H9 (cell line): ENCODE data around the gene EDN1. TPM values are rescaled to one million over a fixed set of nuclear protein-coding genes. Genes with fewer than 3 reads are reported as not detected.

ENCODE experiments used
- DNase-seq: peaks from one replicate; pipeline ENCODE4 v3.0.0-alpha.2; 2017
- H2AFZ ChIP-seq: one replicate; pipeline ENCODE4 v1.6.1; 2013; ENCODE audit warnings: mild to moderate bottlenecking, low read length, control low read depth, moderate library complexity
- H2AK5ac ChIP-seq: 2 replicates; pipeline ENCODE4 v1.6.1; 2013; ENCODE audit warnings: low read length, control low read depth, mixed read lengths; ENCODE audit not compliant: insufficient read length
- H2BK120ac ChIP-seq: one replicate; pipeline ENCODE4 v1.6.1; 2013; ENCODE audit warnings: low read depth, mild to moderate bottlenecking, low read length, control low read depth, inconsistent platforms; ENCODE audit not compliant: poor library complexity, severe bottlenecking
- H2BK12ac ChIP-seq: 2 replicates; pipeline ENCODE4 v1.6.1; 2013; ENCODE audit warnings: low read length, control low read depth, mixed read lengths, low read depth; ENCODE audit not compliant: insufficient read length
- H2BK15ac ChIP-seq: 2 replicates; pipeline ENCODE4 v1.6.1; 2013; ENCODE audit warnings: low read depth, low read length, control low read depth
- H2BK20ac ChIP-seq: one replicate; pipeline ENCODE4 v1.6.1; 2013; ENCODE audit warnings: low read depth, mild to moderate bottlenecking, low read length, control low read depth, inconsistent platforms; ENCODE audit not compliant: poor library complexity, severe bottlenecking
- H2BK5ac ChIP-seq: 2 replicates; pipeline ENCODE4 v1.6.1; 2013; ENCODE audit warnings: low read length, control low read depth, mixed read lengths; ENCODE audit not compliant: insufficient read length
- H3K14ac ChIP-seq: 2 replicates; pipeline ENCODE4 v1.6.1; 2013; ENCODE audit warnings: low read length, control low read depth; ENCODE audit not compliant: insufficient read depth
- H3K18ac ChIP-seq: 2 replicates; pipeline ENCODE4 v1.6.1; 2013; ENCODE audit warnings: low read depth, mild to moderate bottlenecking, mixed read lengths, low read length, control low read depth; ENCODE audit not compliant: insufficient read length
- H3K23ac ChIP-seq: 2 replicates; pipeline ENCODE4 v1.6.1; 2013; ENCODE audit warnings: low read length, control low read depth, mixed read lengths, low read depth; ENCODE audit not compliant: insufficient read length
- H3K23me2 ChIP-seq: 2 replicates; pipeline ENCODE4 v1.6.1; 2013; ENCODE audit warnings: low read depth, mild to moderate bottlenecking, mixed read lengths, low read length, control low read depth; ENCODE audit not compliant: insufficient read length, poor library complexity, severe bottlenecking
- H3K27ac ChIP-seq: 2 replicates; pipeline ENCODE4 v1.5.1; 2013; ENCODE audit warnings: low read length, control low read depth, mixed read lengths, low read depth; ENCODE audit not compliant: insufficient read length
- H3K27me3 ChIP-seq: 2 replicates; pipeline ENCODE4 v1.6.1; 2013; ENCODE audit warnings: low read length, control low read depth, inconsistent platforms; ENCODE audit not compliant: insufficient read depth
- H3K4ac ChIP-seq: 2 replicates; pipeline ENCODE4 v1.6.1; 2013; ENCODE audit warnings: low read depth, mild to moderate bottlenecking, control low read depth, inconsistent platforms, low read length, moderate library complexity
- H3K4me1 ChIP-seq: 2 replicates; pipeline ENCODE4 v1.6.1; 2013; ENCODE audit warnings: low read length, control low read depth, inconsistent platforms; ENCODE audit not compliant: insufficient read depth
- H3K4me2 ChIP-seq: 2 replicates; pipeline ENCODE4 v1.6.1; 2013; ENCODE audit warnings: low read length, control low read depth, mixed read lengths; ENCODE audit not compliant: insufficient read length, insufficient read depth
- H3K56ac ChIP-seq: 2 replicates; pipeline ENCODE4 v1.6.1; 2013; ENCODE audit warnings: low read depth, mild to moderate bottlenecking, mixed read lengths, low read length, control low read depth; ENCODE audit not compliant: insufficient read length
- H3K79me1 ChIP-seq: 2 replicates; pipeline ENCODE4 v1.6.1; 2013; ENCODE audit warnings: low read depth, mild to moderate bottlenecking, moderate library complexity, low read length, control low read depth, inconsistent platforms; ENCODE audit not compliant: insufficient read depth, poor library complexity, severe bottlenecking
- H3K79me2 ChIP-seq: 2 replicates; pipeline ENCODE4 v1.6.1; 2013; ENCODE audit warnings: low read length, control low read depth, inconsistent platforms; ENCODE audit not compliant: insufficient read depth
- H3K9ac ChIP-seq: 2 replicates; pipeline ENCODE4 v1.6.1; 2013; ENCODE audit warnings: low read length, control low read depth, mixed read lengths; ENCODE audit not compliant: insufficient read length; ENCODE audit errors: extremely low read depth
- H3K9me3 ChIP-seq: one replicate; pipeline ENCODE4 v1.6.1; 2013; ENCODE audit warnings: low read depth, low read length, inconsistent platforms; ENCODE audit not compliant: control insufficient read depth
- H3T11ph ChIP-seq: one replicate; pipeline ENCODE4 v1.6.1; 2013; ENCODE audit warnings: mild to moderate bottlenecking, low read length, control low read depth, inconsistent platforms
- H4K20me1 ChIP-seq: one replicate; pipeline ENCODE4 v1.6.1; 2013; ENCODE audit not compliant: control insufficient read depth, insufficient read length, insufficient read depth
- H4K5ac ChIP-seq: 2 replicates; pipeline ENCODE4 v1.6.1; 2013; ENCODE audit warnings: low read depth, mild to moderate bottlenecking, mixed read lengths, low read length, control low read depth; ENCODE audit not compliant: insufficient read length
- H4K8ac ChIP-seq: replicated peaks from 2 replicates; pipeline ENCODE4 v1.6.1; 2013; ENCODE audit warnings: low read length, control low read depth, mixed read lengths, low read depth; ENCODE audit not compliant: insufficient read length
- H4K91ac ChIP-seq: 2 replicates; pipeline ENCODE4 v1.6.1; 2013; ENCODE audit warnings: low read depth, mild to moderate bottlenecking, moderate library complexity, mixed read lengths, low read length, control low read depth; ENCODE audit not compliant: insufficient read length
- H3K27ac Mint-ChIP-seq, 3 experiments: 2 replicates in 2 of 3; 3 replicates in 1 of 3; pipeline ENCODE4 v1.8.0; 2020 to 2021; ENCODE audit warnings: mixed read lengths in 3 of 3, mild to moderate bottlenecking in 1 of 3, moderate library complexity in 1 of 3
- H3K27me3 Mint-ChIP-seq: 2 replicates; pipeline ENCODE4 v1.8.0; 2021; ENCODE audit warnings: low read depth, mild to moderate bottlenecking, moderate library complexity, mixed read lengths
- H3K36me3 Mint-ChIP-seq, 3 experiments: 2 replicates in 2 of 3; 3 replicates in 1 of 3; pipeline ENCODE4 v1.8.0; 2020 to 2021; ENCODE audit warnings: low read depth in 3 of 3, mixed read lengths in 3 of 3; ENCODE audit not compliant: insufficient read depth in 1 of 3
- H3K4me1 Mint-ChIP-seq, 2 experiments: 2 replicates each; pipeline ENCODE4 v1.8.0; 2020; ENCODE audit warnings: mixed read lengths in 2 of 2
- H3K4me3 Mint-ChIP-seq, 2 experiments: 2 replicates in 1 of 2; 3 replicates in 1 of 2; pipeline ENCODE4 v1.8.0; 2020 to 2021; ENCODE audit warnings: mild to moderate bottlenecking in 2 of 2, mixed read lengths in 2 of 2, moderate library complexity in 1 of 2
- H3K9me3 Mint-ChIP-seq, 2 experiments: 2 replicates in 1 of 2; 3 replicates in 1 of 2; pipeline ENCODE4 v1.8.0; 2020; ENCODE audit warnings: mild to moderate bottlenecking in 2 of 2, mixed read lengths in 2 of 2, moderate library complexity in 1 of 2
- CTCF ChIP-seq: fragments of 200-600 bp; sonication (generic); conservative IDR thresholded peaks from 3 replicates; pipeline ENCODE4 v1.8.0; 2021; ENCODE audit warnings: antibody characterized with exemption, mild to moderate bottlenecking
- WGBS: extraction: QIAGEN DNeasy Blood & Tissue Kit; methylation state at CpG from one replicate; pipeline ENCODE4 v1.1.7; 2013; ENCODE audit warnings: missing lambda C conversion rate, low lambda C conversion rate, mixed read lengths; ENCODE audit not compliant: insufficient read length; ENCODE audit errors: extremely low coverage; 5-methylcytosine and 5-hydroxymethylcytosine counted together
- long read RNA-seq: library from polyadenylated mRNA; unstranded; transcript quantifications from one replicate; pipeline ENCODE4 v2.0.0, GENCODE V29; 2020
- total RNA-seq: library from RNA; stranded (reverse); gene quantifications from 2 replicates; pipeline ENCODE4 v1.2.1, GENCODE V29; 2021

Gene EDN1
- 2.1 and 2.6 TPM in 2 replicates for total RNA-seq
- long read RNA-seq, transcript EDN1-201 (5 exons, 2,033 nt) = major isoform, 6 of 11 reads
- long read RNA-seq, partial matches to known transcripts = 1 of 11 reads
- long read RNA-seq, other reads (novel, unspliced or antisense) = 4 of 11 reads

GRCh38 chr6:12289933-12290820, at the start of gene EDN1:
Gene EDN1, plus strand, starts transcription at chr6:12290361. Its CDS starts 269 bp downstream, at chr6:12290630.
- H3K9ac ChIP-seq = no peak within 1 kb of the TSS

More at GRCh38 chr6:12289933-12290820, at the start of gene EDN1:
- no peak within 1 kb of the TSS for H4K8ac ChIP-seq
- no peaks in the 10 kb centered on the region; the same call in 1 of the 2 replicates for H3K27me3 ChIP-seq
- H3K79me2 ChIP-seq = no peaks in the 10 kb centered on the region
- H2AFZ ChIP-seq = peak within 1 kb of the TSS; percentile 96
- H3K4me2 ChIP-seq = peak within 1 kb of the TSS; percentile 98
- no peak within 1 kb of the TSS for H4K5ac ChIP-seq
- H3K9me3 Mint-ChIP-seq = no peaks in the 10 kb centered on the region; a peak in 1 of 5 replicates
- H3K23ac ChIP-seq = no peak within 1 kb of the TSS
- no peaks in the 10 kb centered on the region for H4K20me1 ChIP-seq
- H3K27me3 Mint-ChIP-seq = peaks cover 21% of the 10 kb centered on the region
- H3K4me1 Mint-ChIP-seq = peaks cover 50 to 52% of the 10 kb centered on the region in 2 experiments
- DNase-seq = peak; percentile 87
- no peak within 1 kb of the TSS for H3T11ph ChIP-seq
- H3K4ac ChIP-seq = no peak within 1 kb of the TSS
- peaks cover 9% of the 10 kb centered on the region for H3K23me2 ChIP-seq
- H3K18ac ChIP-seq = no peak within 1 kb of the TSS
- no peak within 1 kb of the TSS for H2BK5ac ChIP-seq
- H3K9me3 ChIP-seq = no peaks in the 10 kb centered on the region
- no peak within 1 kb of the TSS for H4K91ac ChIP-seq
- H3K4me3 Mint-ChIP-seq = peak within 1 kb of the TSS; percentile 75 to 84
- H3K4me1 ChIP-seq = no peaks in the 10 kb centered on the region; the same call in 1 of the 2 replicates
- no CpG with 5 or more reads among the region's 38 CpGs for WGBS
- H2BK20ac ChIP-seq = no peak within 1 kb of the TSS
- H3K27ac Mint-ChIP-seq = no peak within 1 kb of the TSS
- H2BK12ac ChIP-seq = no peak within 1 kb of the TSS
- no peak within 1 kb of the TSS for H3K56ac ChIP-seq
- no peak within 1 kb of the TSS for H2BK15ac ChIP-seq
- TF ChIP-seq CTCF = peak; percentile 57
- H2AK5ac ChIP-seq = no peak within 1 kb of the TSS
- H3K14ac ChIP-seq = no peak within 1 kb of the TSS
- H3K36me3 Mint-ChIP-seq = peaks cover 0 to 17% (median 0%) of the 10 kb centered on the region in 3 experiments; a peak in 3 of 7 replicates
- no peaks in the 10 kb centered on the region for H3K79me1 ChIP-seq
- no peak within 1 kb of the TSS for H2BK120ac ChIP-seq
- H3K27ac ChIP-seq = no peak within 1 kb of the TSS
